K562 (cell line): Measurements from ENCODE around the gene ITPR1. TPM values are rescaled to one million over a fixed set of nuclear protein-coding genes. Genes with fewer than 3 reads are reported as not detected.
A peak's percentile ranks its signal among the peaks of the same experiment; 100 is the strongest.

Source experiments
- ATAC-seq: fragments of 200-7000 bp; cut with Tn5 transposase; 3 replicates; pipeline ENCODE4 v1.9.1; 2020; ENCODE audit warnings: moderate library complexity
- BruUV-seq: library from RNA; stranded (reverse); fragments of 400-500 nt; replicated peaks from 2 replicates; lab custom pipeline; 2021; lab: Mats Ljungman, UMichigan
- CTCF ChIA-PET: fragments of 300-600 bp; formaldehyde crosslinking; extraction: SDS; loops from one replicate; lab custom pipeline; 2021; ENCODE audit warnings: low intra/inter-chr PET ratio; lab: Yijun Ruan, JAX
- POLR2A ChIA-PET: fragments of 300-600, 350-650 bp; sonication (Branson Sonifier 250); formaldehyde crosslinking; extraction: SDS; loops from one replicate; lab custom pipeline; 2021; ENCODE audit warnings: antibody characterized with exemption, inconsistent platforms; lab: Yijun Ruan, JAX
- DNase-seq, 4 experiments: peaks; one replicate each; pipeline versions ENCODE4 v3.0.0 to v3.0.0-alpha.2; 2011 to 2018; ENCODE audit warnings: low spot score in 3 of 4, mixed read lengths in 3 of 4; ENCODE audit errors: extremely low read depth in 1 of 4
- FAIRE-seq: peaks from 2 replicates; lab custom pipeline; 2011; peaks lifted over from hg19 to GRCh38; lab: Jason Lieb, UNC
- H2AFZ ChIP-seq: 2 replicates; pipeline ENCODE4 v1.6.0; 2011; ENCODE audit warnings: low read depth, low read length, control low read depth, inconsistent platforms
- H3K27ac ChIP-seq: fragments of 200-600 bp; 3 replicates; pipeline ENCODE4 v1.8.0; 2011; ENCODE audit warnings: low read depth, mild to moderate bottlenecking, control low read depth, inconsistent platforms, low read length, moderate library complexity, mixed read lengths; ENCODE audit errors: extremely low read depth
- H3K27me3 ChIP-seq, 2 experiments: fragments of 300-600 bp in 1 of 2; 2 replicates in 1 of 2; 3 replicates in 1 of 2; pipeline versions ENCODE4 v1.6.0 to v1.8.0; 2011; ENCODE audit warnings: inconsistent platforms in 2 of 2, low read length in 2 of 2, mild to moderate bottlenecking in 1 of 2, mixed read lengths in 1 of 2, moderate library complexity in 1 of 2; ENCODE audit not compliant: control insufficient read depth in 2 of 2, insufficient read depth in 2 of 2
- H3K36me3 ChIP-seq: fragments of 300-600 bp; 3 replicates; pipeline ENCODE4 v1.8.0; 2011; ENCODE audit warnings: mild to moderate bottlenecking, low read length, inconsistent platforms; ENCODE audit not compliant: control insufficient read depth, insufficient read depth
- H3K4me1 ChIP-seq, 2 experiments: fragments of 200-600 bp in 1 of 2; replicated peaks in 1 of 2; 2 replicates in 1 of 2; 3 replicates in 1 of 2; pipeline versions ENCODE4 v1.5.1 to v1.8.0; 2011; ENCODE audit warnings: inconsistent platforms in 2 of 2, low read length in 2 of 2, mild to moderate bottlenecking in 1 of 2, mixed read lengths in 1 of 2, moderate library complexity in 1 of 2; ENCODE audit not compliant: control insufficient read depth in 2 of 2, insufficient read depth in 2 of 2
- H3K4me2 ChIP-seq: 2 replicates; pipeline ENCODE4 v1.6.1; 2011; ENCODE audit warnings: low read length, control low read depth, inconsistent platforms, mixed read lengths; ENCODE audit not compliant: insufficient read depth
- H3K4me3 ChIP-seq: fragments of 200-600 bp; sonication (generic), shearing (Covaris generic); 2 replicates; pipeline ENCODE4 v1.5.1; 2016; ENCODE audit warnings: control low read depth, inconsistent platforms
- H3K79me2 ChIP-seq: fragments of 200-600 bp; 3 replicates; pipeline ENCODE4 v1.8.0; 2011; ENCODE audit warnings: low read length, inconsistent platforms; ENCODE audit not compliant: control insufficient read depth, insufficient read depth
- H3K9ac ChIP-seq, 2 experiments: 2 replicates each; pipeline versions ENCODE4 v1.6.0 to v1.6.1; 2011; ENCODE audit warnings: low read depth in 2 of 2, low read length in 2 of 2, control low read depth in 1 of 2, inconsistent platforms in 1 of 2, mild to moderate bottlenecking in 1 of 2, mixed read lengths in 1 of 2; ENCODE audit not compliant: insufficient read depth in 1 of 2
- H3K9me1 ChIP-seq: one replicate; pipeline ENCODE4 v1.6.0; 2011; ENCODE audit warnings: inconsistent platforms, mild to moderate bottlenecking, low read length, moderate library complexity; ENCODE audit not compliant: control insufficient read depth, insufficient read depth
- H3K9me3 ChIP-seq: replicated peaks from 2 replicates; pipeline ENCODE4 v1.5.1; 2011; ENCODE audit warnings: low read depth, low read length, inconsistent platforms; ENCODE audit not compliant: control insufficient read depth, insufficient read depth
- H4K20me1 ChIP-seq: replicated peaks from 2 replicates; pipeline ENCODE4 v1.6.1; 2011; ENCODE audit warnings: low read length, inconsistent platforms, mixed read lengths; ENCODE audit not compliant: control insufficient read depth, insufficient read depth
- CEBPB ChIP-seq: fragments of 450-650 bp; IDR thresholded peaks from 2 replicates; pipeline ENCODE4 v1.6.1; 2016; ENCODE audit warnings: missing genetic modification characterization, missing compliant biosample characterization
- COPS2 ChIP-seq: fragments of 450-650 bp; conservative IDR thresholded peaks from 2 replicates; pipeline ENCODE4 v1.6.1; 2016; ENCODE audit warnings: mild to moderate bottlenecking, moderate library complexity
- CTBP1 ChIP-seq: fragments of 450-650 bp; IDR thresholded peaks from 2 replicates; pipeline ENCODE4 v1.6.1; 2016; ENCODE audit warnings: borderline replicate concordance
- ESRRA ChIP-seq: fragments of 450-650 bp; IDR thresholded peaks from 2 replicates; pipeline ENCODE4 v1.6.1; 2014; ENCODE audit warnings: low read depth, mild to moderate bottlenecking, moderate library complexity, borderline replicate concordance
- ETV1 ChIP-seq: fragments of 450-650 bp; conservative IDR thresholded peaks from 2 replicates; pipeline ENCODE4 v1.6.1; 2016; ENCODE audit warnings: missing genetic modification characterization, control low read depth, low read depth, missing compliant biosample characterization
- FOXK2 ChIP-seq, 2 experiments: fragments of 450-650 bp; IDR thresholded peaks in 1 of 2; conservative IDR thresholded peaks in 1 of 2; 2 replicates each; pipeline ENCODE4 v1.6.1; 2016; ENCODE audit warnings: low read depth in 2 of 2, mild to moderate bottlenecking in 1 of 2
- HSF4 ChIP-seq: fragments of 250-450 bp; sonication (Bioruptor Pico); IDR thresholded peaks from 2 replicates; pipeline ENCODE4 v2.1.2; 2022; ENCODE audit warnings: mild to moderate bottlenecking, moderate library complexity, borderline replicate concordance
- JUND ChIP-seq, 2 experiments: IDR thresholded peaks; 2 replicates in 1 of 2; 3 replicates in 1 of 2; pipeline ENCODE4 v1.6.1; 2011; ENCODE audit warnings: borderline replicate concordance in 2 of 2, low read depth in 2 of 2, low read length in 2 of 2, improper control_type of control experiment in 1 of 2, missing biosample characterization in 1 of 2, missing genetic modification characterization in 1 of 2, missing genetic modification reagents in 1 of 2
- KDM4B ChIP-seq, 2 experiments: fragments of 450-650 bp in 1 of 2; sonication (generic) in 1 of 2; IDR thresholded peaks; 2 replicates each; pipeline ENCODE4 v1.6.1; 2016 to 2017; ENCODE audit warnings: borderline replicate concordance in 2 of 2, antibody characterized with exemption in 1 of 2, low read depth in 1 of 2, mild to moderate bottlenecking in 1 of 2
- LARP7 ChIP-seq: fragments of 450-650 bp; IDR thresholded peaks from 2 replicates; pipeline ENCODE4 v1.6.1; 2016
- NCOA2 ChIP-seq, 2 experiments: fragments of 450-650 bp; IDR thresholded peaks; 2 replicates each; pipeline ENCODE4 v1.6.1; 2018; ENCODE audit warnings: mild to moderate bottlenecking in 2 of 2, moderate library complexity in 1 of 2; ENCODE audit not compliant: partially characterized antibody in 2 of 2
- NONO ChIP-seq, 2 experiments: fragments of 200-400 bp in 1 of 2; fragments of 450-650 bp in 1 of 2; formaldehyde crosslinking in 1 of 2; IDR thresholded peaks; 2 replicates each; pipeline ENCODE4 v1.6.1; 2017; ENCODE audit warnings: low read depth in 2 of 2, mild to moderate bottlenecking in 2 of 2, moderate library complexity in 2 of 2, low read length in 1 of 2
- PTBP1 ChIP-seq: fragments of 200-400 bp; formaldehyde crosslinking; IDR thresholded peaks from 2 replicates; pipeline ENCODE4 v1.6.1; 2017; ENCODE audit warnings: low read depth, low read length
- SMC3 ChIP-seq: conservative IDR thresholded peaks from 2 replicates; pipeline ENCODE4 v1.6.1; 2011; ENCODE audit warnings: low read depth, low read length, improper control_type of control experiment; ENCODE audit not compliant: insufficient read depth
- SRSF3 ChIP-seq: fragments of 200-400 bp; formaldehyde crosslinking; IDR thresholded peaks from 2 replicates; pipeline ENCODE4 v1.6.1; 2016; ENCODE audit warnings: mild to moderate bottlenecking, low read length, moderate library complexity; ENCODE audit not compliant: insufficient read depth
- TCFL5 ChIP-seq: fragments of 250-450 bp; sonication (Bioruptor Pico); conservative IDR thresholded peaks from 2 replicates; pipeline ENCODE4 v1.6.1; 2021; ENCODE audit warnings: mild to moderate bottlenecking, moderate library complexity, matching md5 sums
- ZNF165 ChIP-seq: fragments of 250-450 bp; sonication (Bioruptor Pico); IDR thresholded peaks from 2 replicates; pipeline ENCODE4 v1.4.0; 2020; ENCODE audit warnings: borderline replicate concordance
- ZNF830 ChIP-seq: fragments of 250-450 bp; sonication (Bioruptor Pico); IDR thresholded peaks from 2 replicates; pipeline ENCODE4 v1.5.0; 2021; ENCODE audit warnings: mild to moderate bottlenecking
- WGBS: fragments of 100-300 bp; shearing (Covaris generic); methylation state at CpG from one replicate; pipeline ENCODE4 v1.1.6; 2016; ENCODE audit warnings: low coverage, mixed read lengths; ENCODE audit not compliant: insufficient coverage; ENCODE audit errors: missing lambda C conversion rate; 5-methylcytosine and 5-hydroxymethylcytosine counted together
- in situ Hi-C: fragments of 300-500 bp; cut with MboI; formaldehyde crosslinking; loops from 4 replicates; pipeline ENCODE4 v1.15.0; 2018; ENCODE audit warnings: inconsistent platforms, mixed read lengths
- intact Hi-C: fragments of 100-400 bp; cut with micrococcal nuclease; formaldehyde crosslinking; loops from 2 replicates; pipeline ENCODE4 v1.14.2; 2022
- polyA plus RNA-seq, 8 experiments: library from polyadenylated mRNA; depleted of rRNA in 4 of 8; stranded (reverse) in 5 of 8; unstranded in 3 of 8; fragments of >200 nt; fragmentation: Nextera tagmentation in 2 of 8; fragmentation: Illumina TruSeq in 1 of 8; extraction: Ambion mirVana in 2 of 8; extraction: Trizol in 1 of 8; gene quantifications; 2 replicates each; pipeline versions ENCODE4 v1.2.1 to v1.2.3, GENCODE V29; 2011 to 2014; ENCODE audit warnings: inconsistent platforms in 1 of 8, missing spikeins in 1 of 8
- total RNA-seq, 7 experiments: library from RNA; depleted of rRNA in 6 of 7; stranded (reverse); fragments of >200 nt in 6 of 7; fragmentation: Illumina TruSeq in 2 of 7; extraction: Trizol in 2 of 7; gene quantifications; 2 replicates each; pipeline versions ENCODE4 v1.2.1 to v1.2.3, GENCODE V29; 2011 to 2021; ENCODE audit warnings: low replicate concordance in 1 of 7
- TF ChIP-seq, protein P1 (sequence below), 3 experiments: fragments of 200-800 bp in 1 of 3; sonication (Bioruptor generic) in 1 of 3; sonication (generic) in 1 of 3; formaldehyde crosslinking in 1 of 3; IDR thresholded peaks; 2 replicates each; pipeline versions ENCODE4 v1.6.1 to v1.8.0; 2016 to 2022; ENCODE audit warnings: mild to moderate bottlenecking in 2 of 3, missing compliant biosample characterization in 2 of 3, missing genetic modification characterization in 2 of 3, missing genetic modification reagents in 1 of 3

Gene ITPR1
- total and polyA plus RNA-seq, 9 of the 15 experiments (the other 6 are each of a cell fraction or from before 2014, with no cell fraction given), result 22.4 to 40.0 (median 27.4) TPM

DNA sequence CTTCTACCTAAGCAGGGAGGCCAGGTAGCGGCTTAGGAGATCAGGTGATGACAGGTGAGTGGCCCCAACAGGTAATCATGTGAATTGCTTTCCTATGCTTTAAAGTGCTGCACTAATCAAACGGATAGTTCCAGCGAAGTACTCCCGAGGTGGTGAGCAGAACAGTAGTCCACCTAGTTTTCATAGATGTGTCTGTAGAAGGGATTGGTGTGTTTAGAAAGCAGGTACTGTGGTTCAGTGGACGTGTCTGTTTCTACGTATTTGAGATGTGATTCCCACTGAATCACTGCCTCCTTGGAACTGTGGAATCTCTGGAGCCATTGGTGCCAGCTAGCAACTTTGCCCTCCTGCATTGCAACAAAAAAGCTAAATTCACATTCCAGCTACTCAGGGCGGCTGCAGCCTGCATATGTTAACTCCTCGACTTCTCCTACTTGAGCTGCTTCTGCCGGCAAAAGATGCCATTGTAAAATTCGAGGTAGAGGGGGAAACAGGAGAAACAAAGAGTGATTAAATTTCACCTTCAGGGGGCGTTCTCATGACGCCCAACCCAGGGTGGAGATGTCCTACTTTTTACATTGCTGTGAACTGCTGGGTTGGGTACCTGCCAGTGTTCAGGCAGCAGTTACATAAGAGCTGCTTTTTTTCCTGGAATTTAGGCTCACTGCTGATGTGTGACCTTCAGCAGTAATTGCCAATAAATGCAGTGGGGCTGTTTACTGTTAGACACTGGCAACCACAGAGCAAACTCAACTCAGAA is 227.3 kb downstream of the ITPR1 start:
- Histone ChIP-seq H3K4me2 (no peak overlapping the region; the same call in 1 of the 2 replicates), H3K4me3 (no peak overlapping the region), H4K20me1 (no peaks in the 10 kb centered on the region), H3K4me1 (peaks cover 0 to 20% of the 10 kb centered on the region in 2 experiments; a peak in 4 of 5 replicates), H3K27ac (no peak overlapping the region), H3K79me2 (no peaks in the 10 kb centered on the region), H3K9me3 (no peaks in the 10 kb centered on the region), H2AFZ (no peak overlapping the region), H3K9me1 (no peaks in the 10 kb centered on the region), H3K9ac (no peak overlapping the region), H3K27me3 (no peaks in the 10 kb centered on the region), H3K36me3 (no peaks in the 10 kb centered on the region)
- POLR2A ChIA-PET, result interaction anchor here (0.6 to 1.5 kb wide), 13 partner anchors 9 to 354 kb away, joined by 3 to 14 read pairs (median 4); partner anchors contain the start of gene BHLHE40
- peak; percentile 89 for ATAC-seq
- DNase-seq, result peak; percentile 76 to 86 (median 78)
- intact Hi-C loops, result loop anchor here (1.0 to 5.0 kb wide), 4 partner anchors 107 to 307 kb away; no protein-coding TSS in a partner anchor
- in situ Hi-C loops, result loop anchor here (5.0 kb wide), 3 partner anchors 92 to 342 kb away; partner anchors contain the start of gene BHLHE40
- BruUV-seq, result no TSS peak
- 32% methylated on average over 12 of the region's 12 CpGs for WGBS
- CTCF ChIA-PET, result interaction anchor here (0.7 to 4.3 kb wide), 3 partner anchors 9 to 336 kb away, joined by 3 to 61 read pairs (median 36); partner anchors contain the start of gene BHLHE40
- FAIRE-seq, result peak; percentile 94
- TF ChIP-seq CEBPB (tag), result peak; percentile 68
- TF ChIP-seq KDM4B (IDR thresholded peaks at IDR 0.05; ENCODE audit: borderline replicate concordance in 2 of 2, low read depth in 1 of 2), result no peak
- peak; percentile 33; the same call in 1 of the 2 replicates for TF ChIP-seq JUND (IDR thresholded peaks at IDR 0.05; ENCODE audit: borderline replicate concordance, low read depth, low read length)
- TF ChIP-seq JUND (tag; IDR thresholded peaks at IDR 0.05; ENCODE audit: borderline replicate concordance, low read depth, low read length), result peak; percentile 54; the same call in 1 of the 3 replicates
- TF ChIP-seq, protein P1, sequence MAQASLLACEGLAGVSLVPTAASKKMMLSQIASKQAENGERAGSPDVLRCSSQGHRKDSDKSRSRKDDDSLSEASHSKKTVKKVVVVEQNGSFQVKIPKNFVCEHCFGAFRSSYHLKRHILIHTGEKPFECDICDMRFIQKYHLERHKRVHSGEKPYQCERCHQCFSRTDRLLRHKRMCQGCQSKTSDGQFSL (CRISPR knock-in tag; IDR thresholded peaks at IDR 0.05), result no peak
- TF ChIP-seq, protein P1 (tag; IDR thresholded peaks at IDR 0.05), result no peak
- TF ChIP-seq SRSF3, result no peak
- no peak for TF ChIP-seq NCOA2 (IDR thresholded peaks at IDR 0.05; ENCODE audit: partially characterized antibody in 2 of 2)
- TF ChIP-seq CTBP1, result peak; percentile 69; the same call in 1 of the 2 replicates
- no peak for TF ChIP-seq COPS2
- peak; percentile 83 for TF ChIP-seq ESRRA
- peak in 1 of 2 experiments; percentile 36; a peak in 1 of 4 replicates for TF ChIP-seq FOXK2 (conservative IDR thresholded peaks at IDR 0.05 in 1 of 2, IDR thresholded peaks at IDR 0.05 in 1 of 2; ENCODE audit: low read depth in 2 of 2)
- no peak for TF ChIP-seq ZNF165 (CRISPR knock-in tag)
- TF ChIP-seq NONO (IDR thresholded peaks at IDR 0.05; ENCODE audit: low read depth in 2 of 2, low read length in 1 of 2), result 0 out of 4 replicates have a peak, but pooled peaks of 1 of the 2 experiments have one; percentile 21
- no peak for TF ChIP-seq HSF4
- no peak for TF ChIP-seq LARP7
- no peak for TF ChIP-seq TCFL5
- TF ChIP-seq PTBP1, result no peak
- TF ChIP-seq ETV1 (tag), result 0 out of 2 replicates have a peak, but pooled peaks have one; percentile 6
- no peak for TF ChIP-seq ZNF830 (CRISPR knock-in tag)
- TF ChIP-seq SMC3, result peak; percentile 81
